ACC112 (cell line): ENCODE measurements around the gene FARS2.
"Not testable (repeated sequence)": the region's sequence is repeated elsewhere in the genome, so short reads cannot be mapped to it uniquely, and the experiment has no call there.

ENCODE experiments used
- H2AFZ ChIP-seq: fragments of 200-600 bp; sonication (generic); one replicate; pipeline ENCODE4 v1.6.0; 2017; ENCODE audit warnings: antibody characterized with exemption, low read length; ENCODE audit not compliant: unreplicated experiment
- H3K27ac ChIP-seq: fragments of 200-600 bp; sonication (generic); 2 replicates; pipeline ENCODE4 v1.5.1; 2014; ENCODE audit warnings: low read depth, mild to moderate bottlenecking, antibody characterized with exemption, low read length, moderate library complexity
- H3K27me3 ChIP-seq: fragments of 200-600 bp; sonication (generic); 2 replicates; pipeline ENCODE4 v1.6.1; 2014; ENCODE audit warnings: mild to moderate bottlenecking, antibody characterized with exemption, low read length, moderate library complexity, mixed read lengths; ENCODE audit not compliant: insufficient read depth
- H3K36me3 ChIP-seq: fragments of 200-600 bp; sonication (generic); 2 replicates; pipeline ENCODE4 v1.6.1; 2016; ENCODE audit warnings: mild to moderate bottlenecking, antibody characterized with exemption, low read length, moderate library complexity, mixed read lengths; ENCODE audit not compliant: insufficient read depth
- H3K4me1 ChIP-seq: fragments of 200-600 bp; sonication (generic); one replicate; pipeline ENCODE4 v1.6.1; 2016; ENCODE audit warnings: low read length, mixed read lengths; ENCODE audit not compliant: insufficient read depth, unreplicated experiment, control insufficient read depth
- H3K4me3 ChIP-seq: fragments of 200-600 bp; sonication (generic); 2 replicates; pipeline ENCODE4 v1.5.1; 2014; ENCODE audit warnings: mild to moderate bottlenecking, low read depth, low read length
- H3K79me2 ChIP-seq: fragments of 200-600 bp; sonication (generic); one replicate; pipeline ENCODE4 v1.6.0; 2016; ENCODE audit warnings: low read length; ENCODE audit not compliant: control insufficient read depth, unreplicated experiment, insufficient read depth

The FARS2 gene

GRCh38 chr6:5679691-5680090 is 418.4 kb downstream of the FARS2 start:
- Histone ChIP-seq H2AFZ (no peak overlapping the region), H3K4me1 (peaks cover 12% of the 10 kb centered on the region), H3K27ac (no peak overlapping the region)

DNA sequence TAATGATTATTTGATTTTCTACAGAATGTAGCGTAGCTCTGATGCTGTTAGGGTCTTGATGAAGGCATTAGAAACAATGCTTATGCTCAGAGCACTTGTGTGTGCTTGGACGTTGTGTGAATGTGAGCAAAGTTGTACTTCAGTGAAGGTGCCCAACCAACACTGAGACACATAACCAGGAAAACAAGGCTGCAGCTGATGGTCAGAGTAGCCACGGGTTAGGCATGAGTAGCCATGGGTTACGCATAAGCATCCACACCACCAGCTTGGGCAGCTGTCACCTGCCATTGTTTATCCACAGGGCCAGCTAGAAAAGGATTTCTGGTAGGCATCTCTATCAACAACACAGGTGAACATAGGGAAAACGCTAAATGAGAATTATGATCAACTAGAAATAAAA is 418.8 kb downstream of the FARS2 start:
- H3K4me3 ChIP-seq, result no peak overlapping the region
- no peaks in the 10 kb centered on the region for H3K27me3 ChIP-seq
- H3K27ac ChIP-seq, result no peak overlapping the region
- peaks cover 12% of the 10 kb centered on the region for H3K4me1 ChIP-seq
- no peak overlapping the region for H2AFZ ChIP-seq
- no peaks in the 10 kb centered on the region for H3K36me3 ChIP-seq
- no peaks in the 10 kb centered on the region for H3K79me2 ChIP-seq

More at GRCh38 chr6:5679691-5680090, 418.4 kb downstream of the FARS2 start:
- Histone ChIP-seq H3K36me3 (no peaks in the 10 kb centered on the region), H3K79me2 (no peaks in the 10 kb centered on the region), H3K4me3 (no peak overlapping the region), H3K27me3 (no peaks in the 10 kb centered on the region)

GRCh38 chr6:5681480-5681879 is 420.2 kb downstream of the FARS2 start:
- H3K4me3 ChIP-seq, result no peak overlapping the region
- no peaks in the 10 kb centered on the region for H3K79me2 ChIP-seq
- peak overlapping the region; percentile 17; the same call in 1 of the 2 replicates for H3K27ac ChIP-seq
- no peak overlapping the region for H2AFZ ChIP-seq
- H3K36me3 ChIP-seq, result no peaks in the 10 kb centered on the region
- peaks cover 12% of the 10 kb centered on the region for H3K4me1 ChIP-seq
- no peaks in the 10 kb centered on the region for H3K27me3 ChIP-seq

GRCh38 chr6:5682530-5682929 is 421.2 kb downstream of the FARS2 start:
- Histone ChIP-seq H2AFZ (no peak overlapping the region), H3K4me1 (peaks cover 8% of the 10 kb centered on the region), H3K27me3 (no peaks in the 10 kb centered on the region), H3K36me3 (no peaks in the 10 kb centered on the region), H3K79me2 (no peaks in the 10 kb centered on the region), H3K4me3 (no peak overlapping the region), H3K27ac (no peak overlapping the region)

DNA sequence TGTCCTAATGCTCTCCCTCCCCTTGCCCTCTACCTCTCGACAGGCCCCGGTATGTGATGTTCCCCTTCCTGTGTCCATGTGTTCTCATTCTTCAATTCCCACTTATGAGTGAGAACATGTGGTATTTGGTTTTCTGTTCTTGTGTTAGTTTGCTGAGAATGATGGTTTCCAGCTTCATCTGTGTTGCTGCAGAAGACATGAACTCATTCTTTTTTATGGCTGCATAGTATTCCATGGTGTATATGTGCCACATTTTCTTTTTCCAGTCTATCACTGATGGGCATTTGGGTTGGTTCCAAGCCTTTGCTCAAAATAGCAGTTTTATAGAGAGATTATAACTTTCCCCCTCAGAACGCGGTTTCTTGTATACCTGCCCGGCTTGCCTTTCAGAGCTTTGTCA is 422.4 kb downstream of the FARS2 start:
- not testable (repeated sequence) for H3K4me1 ChIP-seq, H3K4me3 ChIP-seq, H3K36me3 ChIP-seq, H3K27me3 ChIP-seq, H3K27ac ChIP-seq, H3K79me2 ChIP-seq, H2AFZ ChIP-seq

GRCh38 chr6:5684320-5685053 is 423.2 kb downstream of the FARS2 start:
- Histone ChIP-seq H2AFZ (no peak overlapping the region), H3K79me2 (no peaks in the 10 kb centered on the region), H3K36me3 (no peaks in the 10 kb centered on the region), H3K27me3 (no peaks in the 10 kb centered on the region), H3K4me1 (peaks cover 8% of the 10 kb centered on the region), H3K4me3 (no peak overlapping the region), H3K27ac (no peak overlapping the region)

DNA sequence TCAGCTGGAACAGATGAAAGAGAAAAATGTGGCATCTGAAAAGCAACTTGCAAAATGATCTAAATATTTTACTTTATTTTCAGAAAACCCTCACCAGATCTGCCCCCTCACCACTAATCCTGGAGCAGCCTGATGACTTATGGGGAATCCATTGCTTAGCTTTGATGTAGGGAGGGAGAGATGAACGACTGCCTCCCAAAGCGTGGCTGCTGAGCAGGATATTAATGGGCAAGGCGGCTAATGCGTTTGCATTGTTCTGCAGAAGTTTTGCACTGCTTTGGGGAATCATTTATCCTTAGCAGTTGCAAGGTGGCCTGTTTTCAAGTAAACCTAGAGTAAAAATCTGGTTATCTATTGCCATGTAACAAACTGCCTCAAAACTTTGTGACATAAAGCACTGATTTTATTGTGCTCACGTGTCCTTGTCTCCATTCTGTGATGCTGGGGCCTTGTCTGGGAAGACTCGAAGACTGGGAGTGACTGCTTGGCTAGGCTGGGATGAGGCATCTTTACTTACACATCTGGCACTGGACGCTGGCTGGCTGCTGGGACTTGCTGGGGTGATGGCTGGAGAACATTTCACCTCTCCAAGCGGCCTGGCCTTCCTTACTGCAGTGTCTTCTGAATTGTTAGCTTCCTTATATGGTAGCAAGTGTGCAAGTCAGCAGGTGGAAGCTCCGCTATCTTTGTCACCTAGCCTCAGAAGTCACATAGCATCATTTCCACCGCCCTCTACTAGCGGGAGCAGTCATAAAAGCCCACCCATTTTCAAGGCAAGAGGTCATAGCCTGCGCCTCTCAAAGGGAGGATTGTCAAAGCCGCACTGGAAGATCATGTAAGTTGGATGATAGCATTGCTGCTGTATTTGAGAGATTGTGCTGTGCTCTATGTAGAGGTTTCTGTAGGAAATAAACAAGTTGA is 432.2 kb downstream of the FARS2 start:
- H3K4me1 ChIP-seq, result no peaks in the 10 kb centered on the region
- no peak overlapping the region for H3K27ac ChIP-seq
- no peaks in the 10 kb centered on the region for H3K36me3 ChIP-seq
- H2AFZ ChIP-seq, result no peak overlapping the region
- H3K27me3 ChIP-seq, result no peaks in the 10 kb centered on the region
- H3K79me2 ChIP-seq, result no peaks in the 10 kb centered on the region
- H3K4me3 ChIP-seq, result no peak overlapping the region

GRCh38 chr6:5695260-5696245 is 434.2 kb downstream of the FARS2 start:
- H3K27me3 ChIP-seq, result no peaks in the 10 kb centered on the region
- H3K4me3 ChIP-seq, result no peak overlapping the region
- no peak overlapping the region for H3K27ac ChIP-seq
- H3K36me3 ChIP-seq, result no peaks in the 10 kb centered on the region
- H3K79me2 ChIP-seq, result no peaks in the 10 kb centered on the region
- no peaks in the 10 kb centered on the region for H3K4me1 ChIP-seq
- H2AFZ ChIP-seq, result no peak overlapping the region

DNA sequence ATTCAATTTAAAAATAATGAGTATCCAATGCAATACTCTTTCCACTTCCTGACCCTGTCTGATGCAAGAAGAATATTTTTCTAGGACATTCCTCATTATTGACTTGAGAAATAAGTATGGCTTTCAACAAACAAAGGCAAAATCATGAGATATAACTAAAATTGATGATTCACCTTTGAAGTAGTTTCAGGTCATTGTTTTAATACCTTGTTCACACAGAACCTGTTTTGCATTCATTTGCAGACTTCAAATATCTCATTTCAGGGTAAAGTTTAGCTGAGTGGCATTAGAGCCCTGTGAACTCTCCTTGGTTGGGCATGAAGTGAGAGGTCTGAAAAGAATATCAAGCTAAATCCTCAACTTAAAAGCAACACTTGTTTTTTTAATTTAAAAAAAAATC is 436.2 kb downstream of the FARS2 start:
- Histone ChIP-seq H3K79me2 (no peaks in the 10 kb centered on the region), H3K4me1 (no peaks in the 10 kb centered on the region), H3K36me3 (no peaks in the 10 kb centered on the region), H3K4me3 (no peak overlapping the region), H3K27ac (no peak overlapping the region), H3K27me3 (no peaks in the 10 kb centered on the region), H2AFZ (no peak overlapping the region)

GRCh38 chr6:5698318-5698717 is 437.0 kb downstream of the FARS2 start:
- H3K79me2 ChIP-seq, result no peaks in the 10 kb centered on the region
- no peak overlapping the region for H2AFZ ChIP-seq
- no peak overlapping the region for H3K27ac ChIP-seq
- no peak overlapping the region for H3K4me3 ChIP-seq
- no peaks in the 10 kb centered on the region for H3K36me3 ChIP-seq
- no peaks in the 10 kb centered on the region for H3K27me3 ChIP-seq
- no peaks in the 10 kb centered on the region for H3K4me1 ChIP-seq
